ENCODE results near the gene PCBP3. TPM values are rescaled to one million over a fixed set of nuclear protein-coding genes. Genes with fewer than 3 reads are reported as not detected.
"Not testable (repeated sequence)": the region's sequence is repeated elsewhere in the genome, so short reads cannot be mapped to it uniquely, and the experiment has no call there.

The PCBP3 gene
- total RNA-seq, 1 donor from 2014 or later = 9.7 TPM

- Mint-ChIP-seq H3K4me3 (no peak overlapping the region), H3K9me3 (no peaks in the 10 kb centered on the region), H3K4me1 (no peaks in the 10 kb centered on the region), H3K27ac (no peak overlapping the region), H3K36me3 (ENCODE audit: low read depth) (no peaks in the 10 kb centered on the region), H3K27me3 (no peaks in the 10 kb centered on the region)
- DNase-seq = no peak
- intact Hi-C loops (cut with micrococcal nuclease) = no loop called here
Observed at GRCh38 chr21:45947716-45948255, 304.3 kb downstream of the PCBP3 start.

GRCh38 chr21:45948576-45949141, 305.1 kb downstream of the PCBP3 start:
- DNase-seq = no peak
- no peaks in the 10 kb centered on the region for H3K4me1 Mint-ChIP-seq
- H3K27ac Mint-ChIP-seq = no peak overlapping the region
- H3K27me3 Mint-ChIP-seq = no peaks in the 10 kb centered on the region
- H3K4me3 Mint-ChIP-seq = no peak overlapping the region
- H3K9me3 Mint-ChIP-seq = no peaks in the 10 kb centered on the region
- intact Hi-C loops (cut with micrococcal nuclease) = no loop called here
- no peaks in the 10 kb centered on the region for H3K36me3 Mint-ChIP-seq (ENCODE audit: low read depth)

- no peak for DNase-seq
- no peak overlapping the region for H3K27ac Mint-ChIP-seq
- no peaks in the 10 kb centered on the region for H3K9me3 Mint-ChIP-seq
- no peak overlapping the region for H3K4me3 Mint-ChIP-seq
- H3K36me3 Mint-ChIP-seq (ENCODE audit: low read depth) = no peaks in the 10 kb centered on the region
- intact Hi-C loops (cut with micrococcal nuclease) = no loop called here
- H3K4me1 Mint-ChIP-seq = no peaks in the 10 kb centered on the region
- no peaks in the 10 kb centered on the region for H3K27me3 Mint-ChIP-seq
Observed at GRCh38 chr21:45949928-45950739, 306.6 kb downstream of the PCBP3 start.

GRCh38 chr21:45950740-45951515, 307.4 kb downstream of the PCBP3 start:
- Mint-ChIP-seq H3K36me3 (ENCODE audit: low read depth) (no peaks in the 10 kb centered on the region), H3K4me3 (no peak overlapping the region), H3K9me3 (no peaks in the 10 kb centered on the region), H3K27ac (no peak overlapping the region), H3K27me3 (no peaks in the 10 kb centered on the region), H3K4me1 (no peaks in the 10 kb centered on the region)
- no peak for DNase-seq
- intact Hi-C loops (cut with micrococcal nuclease) = no loop called here

GRCh38 chr21:45951676-45952075, 308.2 kb downstream of the PCBP3 start:
- no peaks in the 10 kb centered on the region for H3K4me1 Mint-ChIP-seq
- H3K9me3 Mint-ChIP-seq = no peaks in the 10 kb centered on the region
- H3K27me3 Mint-ChIP-seq = peaks cover 5% of the 10 kb centered on the region
- no peak overlapping the region for H3K4me3 Mint-ChIP-seq
- intact Hi-C loops (cut with micrococcal nuclease) = no loop called here
- H3K36me3 Mint-ChIP-seq (ENCODE audit: low read depth) = no peaks in the 10 kb centered on the region
- H3K27ac Mint-ChIP-seq = no peak overlapping the region
- no peak for DNase-seq

- DNase-seq; intact Hi-C loops (cut with micrococcal nuclease); H3K36me3 Mint-ChIP-seq (ENCODE audit: low read depth); H3K27ac Mint-ChIP-seq; H3K9me3 Mint-ChIP-seq; H3K4me1 Mint-ChIP-seq; H3K4me3 Mint-ChIP-seq: not testable (repeated sequence)
- peaks cover 10% of the 10 kb centered on the region for H3K27me3 Mint-ChIP-seq
Observed at GRCh38 chr21:45952527-45952926, 309.0 kb downstream of the PCBP3 start.

GRCh38 chr21:45952974-45953373, 309.4 kb downstream of the PCBP3 start:
- H3K27me3 Mint-ChIP-seq = peaks cover 11% of the 10 kb centered on the region
- no peaks in the 10 kb centered on the region for H3K9me3 Mint-ChIP-seq
- no peaks in the 10 kb centered on the region for H3K36me3 Mint-ChIP-seq (ENCODE audit: low read depth)
- H3K27ac Mint-ChIP-seq = no peak overlapping the region
- no peaks in the 10 kb centered on the region for H3K4me1 Mint-ChIP-seq
- no peak for DNase-seq
- intact Hi-C loops (cut with micrococcal nuclease) = no loop called here
- H3K4me3 Mint-ChIP-seq = no peak overlapping the region

- H3K4me3 Mint-ChIP-seq = no peak overlapping the region
Observed at GRCh38 chr21:45954261-45954660, 310.7 kb downstream of the PCBP3 start.

GRCh38 chr21:45954921-45955320, 311.4 kb downstream of the PCBP3 start:
- H3K4me3 Mint-ChIP-seq = no peak overlapping the region
- no peaks in the 10 kb centered on the region for H3K4me1 Mint-ChIP-seq

More at GRCh38 chr21:45954261-45954660, 310.7 kb downstream of the PCBP3 start:
- intact Hi-C loops (cut with micrococcal nuclease) = no loop called here
- H3K4me1 Mint-ChIP-seq = no peaks in the 10 kb centered on the region
- H3K27me3 Mint-ChIP-seq = peaks cover 15% of the 10 kb centered on the region
- no peaks in the 10 kb centered on the region for H3K9me3 Mint-ChIP-seq
- H3K27ac Mint-ChIP-seq = no peak overlapping the region
- no peak for DNase-seq
- no peaks in the 10 kb centered on the region for H3K36me3 Mint-ChIP-seq (ENCODE audit: low read depth)

GRCh38 chr21:45957551-45957950, 314.0 kb downstream of the PCBP3 start:
- Mint-ChIP-seq H3K9me3 (peaks cover 4% of the 10 kb centered on the region), H3K4me1 (no peaks in the 10 kb centered on the region), H3K27me3 (peaks cover 19% of the 10 kb centered on the region), H3K4me3 (no peak overlapping the region), H3K27ac (no peak overlapping the region), H3K36me3 (ENCODE audit: low read depth) (no peaks in the 10 kb centered on the region)
- DNase-seq = no peak
- intact Hi-C loops (cut with micrococcal nuclease) = no loop called here

More at GRCh38 chr21:45954921-45955320, 311.4 kb downstream of the PCBP3 start:
- H3K9me3 Mint-ChIP-seq = no peaks in the 10 kb centered on the region
- DNase-seq = no peak
- H3K27me3 Mint-ChIP-seq = peaks cover 15% of the 10 kb centered on the region
- H3K36me3 Mint-ChIP-seq (ENCODE audit: low read depth) = no peaks in the 10 kb centered on the region
- intact Hi-C loops (cut with micrococcal nuclease) = no loop called here
- H3K27ac Mint-ChIP-seq = no peak overlapping the region

- H3K4me3 Mint-ChIP-seq = no peak overlapping the region
- H3K27me3 Mint-ChIP-seq = peaks cover 19% of the 10 kb centered on the region
- H3K9me3 Mint-ChIP-seq = peaks cover 4% of the 10 kb centered on the region
- DNase-seq = no peak
- no peaks in the 10 kb centered on the region for H3K36me3 Mint-ChIP-seq (ENCODE audit: low read depth)
- no peak overlapping the region for H3K27ac Mint-ChIP-seq
- no peaks in the 10 kb centered on the region for H3K4me1 Mint-ChIP-seq
- intact Hi-C loops (cut with micrococcal nuclease) = no loop called here
Observed at GRCh38 chr21:45957981-45958600, 314.6 kb downstream of the PCBP3 start.

GRCh38 chr21:45959182-45959581, 315.7 kb downstream of the PCBP3 start:
- DNase-seq = no peak
- H3K4me1 Mint-ChIP-seq = no peaks in the 10 kb centered on the region
- H3K9me3 Mint-ChIP-seq = peaks cover 7% of the 10 kb centered on the region
- no peak overlapping the region for H3K27ac Mint-ChIP-seq
- no peaks in the 10 kb centered on the region for H3K36me3 Mint-ChIP-seq (ENCODE audit: low read depth)
- H3K27me3 Mint-ChIP-seq = peaks cover 19% of the 10 kb centered on the region
- no peak overlapping the region for H3K4me3 Mint-ChIP-seq
- intact Hi-C loops (cut with micrococcal nuclease) = no loop called here

GRCh38 chr21:45959779-45960390, 316.4 kb downstream of the PCBP3 start:
- peaks cover 9% of the 10 kb centered on the region for H3K9me3 Mint-ChIP-seq
- DNase-seq = no peak
- no peaks in the 10 kb centered on the region for H3K4me1 Mint-ChIP-seq
- no peak overlapping the region for H3K27ac Mint-ChIP-seq
- no peak overlapping the region for H3K4me3 Mint-ChIP-seq
- intact Hi-C loops (cut with micrococcal nuclease) = no loop called here
- peaks cover 20% of the 10 kb centered on the region for H3K27me3 Mint-ChIP-seq
- no peaks in the 10 kb centered on the region for H3K36me3 Mint-ChIP-seq (ENCODE audit: low read depth)

Data from activated CD4-positive, alpha-beta T cell treated with anti-CD3 and anti-CD28 coated beads, Interleukin-2, amount 10 ng/mL, durations not matched to agents 24 days and 14 days (primary cell).